PC-9 (cell line): ENCODE measurements around the gene POPDC2.

Experiments
- CTCF ChIP-seq: fragments of 200-600 bp; sonication (generic); conservative IDR thresholded peaks from 2 replicates; pipeline ENCODE4 v1.6.1; 2017; ENCODE audit warnings: mixed run types, antibody characterized with exemption, mild to moderate bottlenecking, moderate library complexity
- EZH2 ChIP-seq: fragments of 200-600 bp; sonication (generic); IDR thresholded peaks from 2 replicates; pipeline ENCODE4 v1.8.0; 2017; ENCODE audit warnings: antibody characterized with exemption, low read depth

- no peak for TF ChIP-seq CTCF
- TF ChIP-seq EZH2 = no peak
Measured at GRCh38 chr3:119662604-119663373, 2.4 kb upstream of the POPDC2 start.
